ENCODE measurements around the gene SMPD3.

Gene SMPD3

GRCh38 chr16:68369168-68369567, 79.1 kb downstream of the SMPD3 start:
- no peak for DNase-seq (ENCODE audit: low read depth)

- no peak for DNase-seq (ENCODE audit: low read depth)
Observed at GRCh38 chr16:68368301-68368888, 79.9 kb downstream of the SMPD3 start.

GRCh38 chr16:68367891-68368290, 80.4 kb downstream of the SMPD3 start:
- DNase-seq (ENCODE audit: low read depth): no peak

GRCh38 chr16:68367440-68367839, 80.9 kb downstream of the SMPD3 start:
- DNase-seq (ENCODE audit: low read depth): no peak

- DNase-seq (ENCODE audit: low read depth): peak; percentile 46
Observed at GRCh38 chr16:68367030-68367429, 81.3 kb downstream of the SMPD3 start.

- DNase-seq (ENCODE audit: low read depth): no peak
Observed at GRCh38 chr16:68366062-68366461, 82.2 kb downstream of the SMPD3 start.

GRCh38 chr16:68365167-68365817, 83.0 kb downstream of the SMPD3 start:
- peak; percentile 23 for DNase-seq (ENCODE audit: low read depth)

- DNase-seq (ENCODE audit: low read depth): peak; percentile 16
Observed at GRCh38 chr16:68364561-68364998, 83.7 kb downstream of the SMPD3 start.

GRCh38 chr16:68363658-68364521, 84.4 kb downstream of the SMPD3 start:
- no peak for DNase-seq (ENCODE audit: low read depth)

GRCh38 chr16:68362947-68363657, 85.2 kb downstream of the SMPD3 start:
- no peak for DNase-seq (ENCODE audit: low read depth)

GRCh38 chr16:68362262-68362913, 85.9 kb downstream of the SMPD3 start:
- DNase-seq (ENCODE audit: low read depth): no peak

- no peak for DNase-seq (ENCODE audit: low read depth)
Observed at GRCh38 chr16:68361485-68361884, 86.8 kb downstream of the SMPD3 start.

- no peak for DNase-seq (ENCODE audit: low read depth)
Observed at GRCh38 chr16:68360956-68361355, 87.4 kb downstream of the SMPD3 start.

- DNase-seq (ENCODE audit: low read depth): no peak
Observed at GRCh38 chr16:68360547-68360946, 87.8 kb downstream of the SMPD3 start.

- DNase-seq (ENCODE audit: low read depth): no peak
Observed at GRCh38 chr16:68359398-68360191, 88.7 kb downstream of the SMPD3 start.

GRCh38 chr16:68358951-68359350, 89.4 kb downstream of the SMPD3 start:
- no peak for DNase-seq (ENCODE audit: low read depth)

- DNase-seq (ENCODE audit: low read depth): no peak
Observed at GRCh38 chr16:68357923-68358322, 90.4 kb downstream of the SMPD3 start.

GRCh38 chr16:68357521-68357922, 90.8 kb downstream of the SMPD3 start:
- DNase-seq (ENCODE audit: low read depth): no peak

GRCh38 chr16:68356919-68357286, 91.4 kb downstream of the SMPD3 start:
- DNase-seq (ENCODE audit: low read depth): no peak

- DNase-seq (ENCODE audit: low read depth): no peak
Observed at GRCh38 chr16:68356249-68356918, 91.9 kb downstream of the SMPD3 start.
